HG03159 (cell line): Measurements from ENCODE around the gene LRRC2.
A peak's percentile ranks its signal among the peaks of the same experiment; 100 is the strongest.
"Not testable (repeated sequence)": the region's sequence is repeated elsewhere in the genome, so short reads cannot be mapped to it uniquely, and the experiment has no call there.

Experiments
- ATAC-seq: cut with Tn5 transposase; IDR thresholded peaks from one replicate; pipeline ENCODE4 v1.9.1; 2021; ENCODE audit warnings: mild to moderate bottlenecking, moderate library complexity; ENCODE audit not compliant: unreplicated experiment

Gene LRRC2

GRCh38 chr3:46501702-46502101 is 64.4 kb downstream of the LRRC2 start:
- ATAC-seq: no peak

- no peak for ATAC-seq
Measured at GRCh38 chr3:46500656-46501635, 65.2 kb downstream of the LRRC2 start.

GRCh38 chr3:46498916-46499519 is 67.1 kb downstream of the LRRC2 start:
- no peak for ATAC-seq

GRCh38 chr3:46497556-46498265 is 68.4 kb downstream of the LRRC2 start, which contains the start of gene RTP3:
RTP3 (plus strand) TSS chr3:46497976; CDS start chr3:46498063, 87 bp downstream.
- no peak for ATAC-seq

- no peak for ATAC-seq
Measured at GRCh38 chr3:46496746-46497555, 69.2 kb downstream of the LRRC2 start.

GRCh38 chr3:46495901-46496456 is 70.1 kb downstream of the LRRC2 start:
- no peak for ATAC-seq

- not testable (repeated sequence) for ATAC-seq
Measured at GRCh38 chr3:46494491-46494890, 71.6 kb downstream of the LRRC2 start.

GRCh38 chr3:46492890-46493547 is 73.1 kb downstream of the LRRC2 start:
- no peak for ATAC-seq

- ATAC-seq: no peak
Measured at GRCh38 chr3:46491089-46492070, 74.7 kb downstream of the LRRC2 start.

- ATAC-seq: no peak
Measured at GRCh38 chr3:46490338-46491084, 75.6 kb downstream of the LRRC2 start.

- no peak for ATAC-seq
Measured at GRCh38 chr3:46489875-46490274, 76.2 kb downstream of the LRRC2 start.

GRCh38 chr3:46489381-46489780 is 76.7 kb downstream of the LRRC2 start:
- ATAC-seq: no peak

- ATAC-seq: peak; percentile 95
Measured at GRCh38 chr3:46488735-46489361, 77.3 kb downstream of the LRRC2 start.

GRCh38 chr3:46485779-46486175 is 80.3 kb downstream of the LRRC2 start:
- no peak for ATAC-seq

GRCh38 chr3:46484911-46485778 is 81.0 kb downstream of the LRRC2 start:
- ATAC-seq: no peak

- no peak for ATAC-seq
Measured at GRCh38 chr3:46484388-46484787, 81.7 kb downstream of the LRRC2 start.
